Mucosa of stomach (tissue), 1 donor: ENCODE measurements around the gene NHLRC1.

ENCODE experiments used
- H3K27me3 ChIP-seq: one replicate; pipeline ENCODE4 v1.7.0; 2013; ENCODE audit warnings: mild to moderate bottlenecking, low read length; ENCODE audit not compliant: control insufficient read depth, insufficient read depth
- H3K36me3 ChIP-seq: one replicate; pipeline ENCODE4 v1.7.0; 2013; ENCODE audit warnings: low read length; ENCODE audit not compliant: control insufficient read depth, insufficient read depth
- H3K4me1 ChIP-seq: one replicate; pipeline ENCODE4 v1.7.0; 2013; ENCODE audit warnings: mild to moderate bottlenecking, low read length; ENCODE audit not compliant: control insufficient read depth, insufficient read depth
- H3K4me3 ChIP-seq: one replicate; pipeline ENCODE4 v1.7.0; 2013; ENCODE audit warnings: low read length
- H3K9ac ChIP-seq: one replicate; pipeline ENCODE4 v1.7.0; 2013; ENCODE audit warnings: mild to moderate bottlenecking, low read length, moderate library complexity
- H3K9me3 ChIP-seq: one replicate; pipeline ENCODE4 v1.7.0; 2013; ENCODE audit warnings: mild to moderate bottlenecking, low read length, moderate library complexity; ENCODE audit not compliant: control insufficient read depth
- donor health status: Pancreatic carcinoma.

NHLRC1 gene

GRCh38 chr6:18122128-18123093 is at the start of gene NHLRC1:
Gene NHLRC1 (minus strand): TSS chr6:18122677. CDS start chr6:18122606, 71 bp downstream.
- Histone ChIP-seq H3K9me3 (no peaks in the 10 kb centered on the region), H3K36me3 (no peaks in the 10 kb centered on the region), H3K27me3 (no peaks in the 10 kb centered on the region), H3K9ac (peak within 1 kb of the TSS; percentile 56), H3K4me3 (peak within 1 kb of the TSS; percentile 61), H3K4me1 (peaks cover 13% of the 10 kb centered on the region)

DNA sequence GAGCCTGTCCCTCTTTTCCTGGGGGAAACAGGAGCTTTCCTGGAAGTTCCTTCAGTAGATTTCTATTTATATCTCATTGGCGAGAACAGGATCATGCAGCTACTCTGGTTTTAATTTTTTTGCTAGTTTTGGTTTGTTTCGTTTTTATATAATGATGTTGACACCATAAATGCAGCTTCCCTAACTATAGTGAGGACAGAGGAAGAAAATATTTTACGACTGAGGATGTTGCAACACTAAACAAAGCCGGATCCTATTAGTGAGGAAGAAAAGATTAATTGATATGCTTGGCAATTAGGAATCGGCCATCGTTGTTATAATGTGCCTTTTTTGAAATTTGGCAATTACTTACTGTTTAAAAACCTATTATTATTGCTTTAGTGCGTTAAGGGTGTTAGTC is 49.4 kb upstream of the NHLRC1 start:
- H3K9me3 ChIP-seq: no peaks in the 10 kb centered on the region
- H3K4me1 ChIP-seq: no peaks in the 10 kb centered on the region
- no peak overlapping the region for H3K4me3 ChIP-seq
- peaks cover 8% of the 10 kb centered on the region for H3K36me3 ChIP-seq
- H3K9ac ChIP-seq: no peak overlapping the region
- no peaks in the 10 kb centered on the region for H3K27me3 ChIP-seq

- H3K9ac ChIP-seq: no peak overlapping the region
- H3K4me1 ChIP-seq: no peaks in the 10 kb centered on the region
- no peaks in the 10 kb centered on the region for H3K27me3 ChIP-seq
- H3K36me3 ChIP-seq: peaks cover 12% of the 10 kb centered on the region
- H3K4me3 ChIP-seq: no peak overlapping the region
- H3K9me3 ChIP-seq: no peaks in the 10 kb centered on the region
These were observed 45.8 kb upstream of the NHLRC1 start for GRCh38 chr6:18168264-18168663.

- Histone ChIP-seq H3K27me3 (no peaks in the 10 kb centered on the region), H3K9ac (no peak overlapping the region), H3K9me3 (no peaks in the 10 kb centered on the region), H3K4me3 (no peak overlapping the region), H3K36me3 (peaks cover 8% of the 10 kb centered on the region), H3K4me1 (no peaks in the 10 kb centered on the region)
These were observed 44.0 kb upstream of the NHLRC1 start for GRCh38 chr6:18166312-18167036.

GRCh38 chr6:18165751-18166150 is 43.3 kb upstream of the NHLRC1 start:
- no peak overlapping the region for H3K4me3 ChIP-seq
- H3K9me3 ChIP-seq: no peaks in the 10 kb centered on the region
- no peaks in the 10 kb centered on the region for H3K4me1 ChIP-seq
- H3K36me3 ChIP-seq: peaks cover 4% of the 10 kb centered on the region
- no peak overlapping the region for H3K9ac ChIP-seq
- no peaks in the 10 kb centered on the region for H3K27me3 ChIP-seq

GRCh38 chr6:18162401-18162800 is 39.9 kb upstream of the NHLRC1 start:
- Histone ChIP-seq H3K27me3 (no peaks in the 10 kb centered on the region), H3K4me3 (no peak overlapping the region), H3K9me3 (no peaks in the 10 kb centered on the region), H3K4me1 (no peaks in the 10 kb centered on the region), H3K36me3 (peaks cover 4% of the 10 kb centered on the region), H3K9ac (no peak overlapping the region)

GRCh38 chr6:18161431-18161830 is 39.0 kb upstream of the NHLRC1 start:
- Histone ChIP-seq H3K27me3 (no peaks in the 10 kb centered on the region), H3K9me3 (no peaks in the 10 kb centered on the region), H3K4me3 (no peak overlapping the region), H3K4me1 (peaks cover under 1% of the 10 kb centered on the region), H3K36me3 (peaks cover 4% of the 10 kb centered on the region), H3K9ac (no peak overlapping the region)

DNA sequence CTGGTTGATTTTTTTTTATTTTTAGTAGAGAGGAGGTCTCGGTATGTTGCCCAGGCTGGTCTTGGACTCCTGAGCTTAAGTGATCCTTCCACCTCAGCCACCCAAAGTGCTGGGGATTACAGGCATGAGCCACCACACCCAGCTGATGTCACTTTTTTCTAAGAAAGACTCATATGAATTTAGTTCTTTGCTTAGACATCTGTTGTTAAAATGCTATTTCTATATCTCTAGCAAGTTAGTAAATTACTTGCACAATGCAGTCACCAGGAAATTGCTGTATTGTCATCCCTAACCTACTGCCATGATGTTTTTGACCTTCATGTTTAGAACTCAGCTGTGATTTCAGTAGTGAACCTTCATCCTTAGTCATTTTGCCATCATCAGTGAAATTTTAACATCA is 38.4 kb upstream of the NHLRC1 start:
- no peak overlapping the region for H3K4me3 ChIP-seq
- no peaks in the 10 kb centered on the region for H3K9me3 ChIP-seq
- peaks cover 5% of the 10 kb centered on the region for H3K4me1 ChIP-seq
- H3K36me3 ChIP-seq: peaks cover 4% of the 10 kb centered on the region
- H3K27me3 ChIP-seq: no peaks in the 10 kb centered on the region
- no peak overlapping the region for H3K9ac ChIP-seq

- peaks cover 14% of the 10 kb centered on the region for H3K4me1 ChIP-seq
- peak overlapping the region; percentile 75 for H3K9ac ChIP-seq
- H3K27me3 ChIP-seq: no peaks in the 10 kb centered on the region
- no peaks in the 10 kb centered on the region for H3K36me3 ChIP-seq
- no peaks in the 10 kb centered on the region for H3K9me3 ChIP-seq
- H3K4me3 ChIP-seq: peak overlapping the region; percentile 60
These were observed 33.5 kb upstream of the NHLRC1 start for GRCh38 chr6:18155864-18156421.

- H3K9me3 ChIP-seq: no peaks in the 10 kb centered on the region
- H3K9ac ChIP-seq: peak within 1 kb of the TSS; percentile 93
- peak within 1 kb of the TSS; percentile 82 for H3K4me3 ChIP-seq
- no peaks in the 10 kb centered on the region for H3K36me3 ChIP-seq
- peaks cover 14% of the 10 kb centered on the region for H3K4me1 ChIP-seq
- no peaks in the 10 kb centered on the region for H3K27me3 ChIP-seq
These were observed 32.8 kb upstream of the NHLRC1 start, which contains the start of gene KDM1B for GRCh38 chr6:18155150-18155863. Gene KDM1B (plus strand): TSS chr6:18155422. CDS start chr6:18159896, 4,474 bp downstream.

DNA sequence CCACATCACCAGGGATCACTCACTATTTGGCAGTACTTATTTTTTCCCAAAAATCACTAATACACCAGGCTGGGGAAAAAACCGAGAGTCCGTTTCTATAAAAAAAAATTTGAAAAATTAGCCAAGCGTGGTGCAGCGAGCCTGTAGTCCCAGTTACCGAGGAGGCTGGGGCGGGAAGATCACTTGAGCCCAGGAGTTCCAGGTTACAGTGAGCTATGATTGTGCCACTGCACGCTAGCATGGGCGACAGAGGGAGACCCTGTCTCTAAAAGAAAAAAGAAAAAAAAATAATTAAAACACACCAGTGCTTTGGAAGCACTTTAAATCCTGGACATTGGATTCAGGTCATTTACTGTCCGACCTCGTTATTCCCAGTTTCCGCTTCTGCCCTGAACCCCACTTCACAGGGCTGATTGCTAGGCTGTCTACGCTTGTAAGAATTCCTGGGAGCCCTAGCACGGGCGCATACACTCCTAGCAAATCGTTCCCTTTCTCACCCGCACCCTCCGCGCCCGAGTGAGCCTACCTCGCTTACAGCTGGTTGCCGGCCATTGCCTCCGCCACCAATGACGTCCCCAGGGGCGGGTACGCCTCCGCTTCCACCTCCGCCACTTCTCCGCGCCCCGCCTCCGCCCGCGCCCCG is 32.2 kb upstream of the NHLRC1 start, which contains the start of gene TPMT:
TSS of gene TPMT (minus strand) at position 571 of the 643 bp plus-strand sequence. CDS start 5,950 bp downstream, outside the sequence.
- peak within 1 kb of the TSS; percentile 82 for H3K4me3 ChIP-seq
- peak within 1 kb of the TSS; percentile 93 for H3K9ac ChIP-seq
- H3K4me1 ChIP-seq: peaks cover 14% of the 10 kb centered on the region
- no peaks in the 10 kb centered on the region for H3K36me3 ChIP-seq
- H3K27me3 ChIP-seq: no peaks in the 10 kb centered on the region
- no peaks in the 10 kb centered on the region for H3K9me3 ChIP-seq
